Measurements from ENCODE around the gene MSL1. TPM values are rescaled to one million over a fixed set of nuclear protein-coding genes. Genes with fewer than 3 reads are reported as not detected.

Gene MSL1
- total and polyA plus RNA-seq, 2 of the 4 experiments (the other 2 are of a cell fraction) = 28.3 to 48.4 TPM

DNA sequence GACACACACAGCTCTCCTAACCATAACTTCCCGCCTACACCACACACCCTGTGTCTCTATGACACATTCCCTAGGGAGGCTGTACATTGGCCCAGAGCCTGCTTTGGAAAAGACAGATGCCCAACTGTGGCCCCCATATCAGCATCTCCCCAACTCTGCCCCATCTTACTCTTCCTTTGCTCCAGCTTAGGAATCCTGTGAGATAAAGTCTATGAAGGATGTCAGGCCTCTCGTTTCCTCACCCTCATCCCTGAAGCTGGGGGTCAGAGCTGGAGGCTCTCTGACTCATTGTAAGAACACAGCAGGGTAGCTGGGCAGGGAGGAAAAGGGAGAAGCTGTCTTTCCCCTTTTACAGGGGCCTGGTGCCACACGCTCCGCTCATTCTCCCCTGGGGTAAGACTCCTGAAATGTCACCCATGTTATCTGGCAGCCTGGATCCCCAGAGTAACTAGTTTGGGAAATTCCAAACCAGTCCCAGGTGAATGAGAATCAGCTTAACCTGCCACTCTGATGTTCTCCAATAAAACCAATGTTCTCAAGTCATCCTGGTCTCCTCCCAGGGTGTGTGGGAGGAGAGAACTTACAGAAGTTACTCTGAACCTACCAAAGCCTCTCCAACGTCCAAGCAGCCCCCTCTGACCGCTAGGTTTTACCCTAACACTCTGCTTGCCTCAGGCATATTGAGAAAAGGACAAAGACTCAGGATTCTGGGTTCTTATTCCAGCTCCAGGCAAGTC, 58.3 kb downstream of the MSL1 start:
- H3K9me3 ChIP-seq (ENCODE audit: control insufficient read depth, insufficient read depth, low read length) = no peaks in the 10 kb centered on the region
- POLR2A ChIA-PET (ENCODE audit: unreplicated experiment) = no interaction called here
- no peak overlapping the region for H4K91ac ChIP-seq (ENCODE audit: insufficient read depth, low read depth, low read length)
- in situ Hi-C loops (cut with MboI; ENCODE audit: low sequenced_read_pairs) (no loop called here), dilution Hi-C loops (cut with HindIII; ENCODE audit: low sequenced_read_pairs, unreplicated experiment) (no loop called here), intact Hi-C loops (cut with micrococcal nuclease) (no loop called here)
- peaks cover 13% of the 10 kb centered on the region for H3K36me3 ChIP-seq (ENCODE audit: control insufficient read depth, insufficient read depth, low read length)
- BruUV-seq (replicated peaks) = no TSS peak
- CTCF ChIA-PET = interaction anchor here (1.0 kb wide), 1 partner anchor 12 kb away, joined by 3 read pairs; no protein-coding TSS in a partner anchor
- no peaks in the 10 kb centered on the region for H3K27me3 ChIP-seq (ENCODE audit: control insufficient read depth, insufficient read depth, low read length)
- no peak overlapping the region for H2AK5ac ChIP-seq (ENCODE audit: low read depth, low read length)
- no peak overlapping the region for H4K5ac ChIP-seq (ENCODE audit: low read depth, low read length)
- peaks cover 14% of the 10 kb centered on the region for H4K20me1 ChIP-seq (ENCODE audit: insufficient read depth, low read length)
- no peak overlapping the region for H3K9ac ChIP-seq (ENCODE audit: low read depth, low read length)
- no peak overlapping the region for H3K18ac ChIP-seq (ENCODE audit: low read depth, low read length)
- peaks cover 17% of the 10 kb centered on the region for H3K4me1 ChIP-seq (ENCODE audit: control insufficient read depth, insufficient read depth, low read length)
- no peak overlapping the region for H2BK15ac ChIP-seq (ENCODE audit: low read depth, low read length)
- peaks cover 0 to 10% of the 10 kb centered on the region in 2 experiments; a peak in 1 of 4 replicates for H3K79me1 ChIP-seq (ENCODE audit: low read depth in 1 of 2, low read length in 2 of 2)
- H2AFZ ChIP-seq (replicated peaks; ENCODE audit: low read length, poor library complexity) = no peak overlapping the region
- no peak overlapping the region for H3K14ac ChIP-seq (replicated peaks; ENCODE audit: low read depth, low read length)
- DNase-seq (peak; percentile 70), ATAC-seq (ENCODE audit: low read depth) (peak; percentile 74)
- no peak overlapping the region for H3K27ac ChIP-seq (ENCODE audit: insufficient read depth, low read length)
- H3K23ac ChIP-seq (ENCODE audit: low read depth, low read length) = no peak overlapping the region
- H2BK20ac ChIP-seq (ENCODE audit: low read depth, low read length) = no peak overlapping the region
- no peak overlapping the region for H2BK120ac ChIP-seq (ENCODE audit: low read depth, low read length)
- H3K4ac ChIP-seq (ENCODE audit: low read depth, low read length) = no peak overlapping the region
- H3K4me2 ChIP-seq (ENCODE audit: low read depth, low read length) = no peak overlapping the region; the same call in 1 of the 2 replicates
- H3K4me3 ChIP-seq (ENCODE audit: insufficient read depth, low read depth, low read length) = no peak overlapping the region
- no peak overlapping the region for H4K8ac ChIP-seq (ENCODE audit: low read depth in 2 of 2, low read length in 2 of 2)
- peak overlapping the region; percentile 35 for H2AK9ac ChIP-seq (replicated peaks; ENCODE audit: low read depth, low read length, poor library complexity)
- WGBS, 2 experiments (ENCODE audit: extremely low coverage in 2 of 2, insufficient read length in 1 of 2) = no CpG with 5 or more reads among the region's 6 CpGs
- no peak overlapping the region for H3K56ac ChIP-seq (ENCODE audit: extremely low read depth, insufficient read depth, low read length)
- no peak overlapping the region for H2BK5ac ChIP-seq (ENCODE audit: low read depth, low read length, poor library complexity, severe bottlenecking)
- H3K9me1 ChIP-seq (ENCODE audit: insufficient read depth, low read length) = peaks cover 8% of the 10 kb centered on the region; the same call in 1 of the 2 replicates
- TF ChIP-seq POLR2A (IDR thresholded peaks at IDR 0.05; ENCODE audit: low read depth, low read length) (no peak), RCOR1 (IDR thresholded peaks at IDR 0.05; ENCODE audit: insufficient replicate concordance, low read length) (no peak), MAFK (IDR thresholded peaks at IDR 0.05; ENCODE audit: low read depth, low read length) (no peak), CHD1 (IDR thresholded peaks at IDR 0.05; ENCODE audit: low read depth, low read length) (no peak), RAD21 (IDR thresholded peaks at IDR 0.05; ENCODE audit: low read length) (no peak), MAZ (IDR thresholded peaks at IDR 0.05; ENCODE audit: borderline replicate concordance, low read depth, low read length) (peak; percentile 73; the same call in 1 of the 2 replicates), NFE2L2 (IDR thresholded peaks at IDR 0.05; ENCODE audit: low read depth, low read length) (no peak), CEBPB (IDR thresholded peaks at IDR 0.05; ENCODE audit: low read depth, low read length) (peak; percentile 34; the same call in 1 of the 2 replicates), RFX5 (IDR thresholded peaks at IDR 0.05; ENCODE audit: low read depth, low read length) (no peak), FOS (IDR thresholded peaks at IDR 0.05; ENCODE audit: low read depth, low read length) (0 out of 2 replicates have a peak, but pooled peaks have one; percentile 19), BHLHE40 (IDR thresholded peaks at IDR 0.05; ENCODE audit: low read depth, low read length) (no peak), MXI1 (IDR thresholded peaks at IDR 0.05; ENCODE audit: borderline replicate concordance, low read depth, low read length) (no peak)
- TF ChIP-seq, protein P1, sequence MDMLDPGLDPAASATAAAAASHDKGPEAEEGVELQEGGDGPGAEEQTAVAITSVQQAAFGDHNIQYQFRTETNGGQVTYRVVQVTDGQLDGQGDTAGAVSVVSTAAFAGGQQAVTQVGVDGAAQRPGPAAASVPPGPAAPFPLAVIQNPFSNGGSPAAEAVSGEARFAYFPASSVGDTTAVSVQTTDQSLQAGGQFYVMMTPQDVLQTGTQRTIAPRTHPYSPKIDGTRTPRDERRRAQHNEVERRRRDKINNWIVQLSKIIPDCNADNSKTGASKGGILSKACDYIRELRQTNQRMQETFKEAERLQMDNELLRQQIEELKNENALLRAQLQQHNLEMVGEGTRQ (IDR thresholded peaks at IDR 0.05; ENCODE audit: low read depth, low read length) = no peak
- TF ChIP-seq, protein P2, sequence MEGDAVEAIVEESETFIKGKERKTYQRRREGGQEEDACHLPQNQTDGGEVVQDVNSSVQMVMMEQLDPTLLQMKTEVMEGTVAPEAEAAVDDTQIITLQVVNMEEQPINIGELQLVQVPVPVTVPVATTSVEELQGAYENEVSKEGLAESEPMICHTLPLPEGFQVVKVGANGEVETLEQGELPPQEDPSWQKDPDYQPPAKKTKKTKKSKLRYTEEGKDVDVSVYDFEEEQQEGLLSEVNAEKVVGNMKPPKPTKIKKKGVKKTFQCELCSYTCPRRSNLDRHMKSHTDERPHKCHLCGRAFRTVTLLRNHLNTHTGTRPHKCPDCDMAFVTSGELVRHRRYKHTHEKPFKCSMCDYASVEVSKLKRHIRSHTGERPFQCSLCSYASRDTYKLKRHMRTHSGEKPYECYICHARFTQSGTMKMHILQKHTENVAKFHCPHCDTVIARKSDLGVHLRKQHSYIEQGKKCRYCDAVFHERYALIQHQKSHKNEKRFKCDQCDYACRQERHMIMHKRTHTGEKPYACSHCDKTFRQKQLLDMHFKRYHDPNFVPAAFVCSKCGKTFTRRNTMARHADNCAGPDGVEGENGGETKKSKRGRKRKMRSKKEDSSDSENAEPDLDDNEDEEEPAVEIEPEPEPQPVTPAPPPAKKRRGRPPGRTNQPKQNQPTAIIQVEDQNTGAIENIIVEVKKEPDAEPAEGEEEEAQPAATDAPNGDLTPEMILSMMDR (conservative IDR thresholded peaks at IDR 0.05; ENCODE audit: low read depth, low read length) = no peak
- TF ChIP-seq, protein P3, sequence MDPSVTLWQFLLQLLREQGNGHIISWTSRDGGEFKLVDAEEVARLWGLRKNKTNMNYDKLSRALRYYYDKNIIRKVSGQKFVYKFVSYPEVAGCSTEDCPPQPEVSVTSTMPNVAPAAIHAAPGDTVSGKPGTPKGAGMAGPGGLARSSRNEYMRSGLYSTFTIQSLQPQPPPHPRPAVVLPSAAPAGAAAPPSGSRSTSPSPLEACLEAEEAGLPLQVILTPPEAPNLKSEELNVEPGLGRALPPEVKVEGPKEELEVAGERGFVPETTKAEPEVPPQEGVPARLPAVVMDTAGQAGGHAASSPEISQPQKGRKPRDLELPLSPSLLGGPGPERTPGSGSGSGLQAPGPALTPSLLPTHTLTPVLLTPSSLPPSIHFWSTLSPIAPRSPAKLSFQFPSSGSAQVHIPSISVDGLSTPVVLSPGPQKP (IDR thresholded peaks at IDR 0.05; ENCODE audit: borderline replicate concordance, low read depth, low read length) = no peak
